ACC112 (cell line): ENCODE data around the gene GCDH.

Experiments
- H2AFZ ChIP-seq: fragments of 200-600 bp; sonication (generic); one replicate; pipeline ENCODE4 v1.6.0; 2017; ENCODE audit warnings: antibody characterized with exemption, low read length; ENCODE audit not compliant: unreplicated experiment
- H3K27ac ChIP-seq: fragments of 200-600 bp; sonication (generic); 2 replicates; pipeline ENCODE4 v1.5.1; 2014; ENCODE audit warnings: low read depth, mild to moderate bottlenecking, antibody characterized with exemption, low read length, moderate library complexity
- H3K27me3 ChIP-seq: fragments of 200-600 bp; sonication (generic); 2 replicates; pipeline ENCODE4 v1.6.1; 2014; ENCODE audit warnings: mild to moderate bottlenecking, antibody characterized with exemption, low read length, moderate library complexity, mixed read lengths; ENCODE audit not compliant: insufficient read depth
- H3K36me3 ChIP-seq: fragments of 200-600 bp; sonication (generic); 2 replicates; pipeline ENCODE4 v1.6.1; 2016; ENCODE audit warnings: mild to moderate bottlenecking, antibody characterized with exemption, low read length, moderate library complexity, mixed read lengths; ENCODE audit not compliant: insufficient read depth
- H3K4me1 ChIP-seq: fragments of 200-600 bp; sonication (generic); one replicate; pipeline ENCODE4 v1.6.1; 2016; ENCODE audit warnings: low read length, mixed read lengths; ENCODE audit not compliant: insufficient read depth, unreplicated experiment, control insufficient read depth
- H3K4me3 ChIP-seq: fragments of 200-600 bp; sonication (generic); 2 replicates; pipeline ENCODE4 v1.5.1; 2014; ENCODE audit warnings: mild to moderate bottlenecking, low read depth, low read length
- H3K79me2 ChIP-seq: fragments of 200-600 bp; sonication (generic); one replicate; pipeline ENCODE4 v1.6.0; 2016; ENCODE audit warnings: low read length; ENCODE audit not compliant: control insufficient read depth, unreplicated experiment, insufficient read depth

The GCDH gene

GRCh38 chr19:12933287-12934072 is 42.5 kb downstream of the GCDH start, which contains the start of gene FARSA:
Gene FARSA (minus strand): TSS chr19:12933711. CDS start chr19:12933696, 15 bp downstream.
- H3K27me3 ChIP-seq, result no peaks in the 10 kb centered on the region
- H3K4me1 ChIP-seq, result peaks cover 9% of the 10 kb centered on the region
- peak within 1 kb of the TSS; percentile 30; the same call in 1 of the 2 replicates for H3K27ac ChIP-seq
- H2AFZ ChIP-seq, result peak within 1 kb of the TSS; percentile 95
- peaks cover 31% of the 10 kb centered on the region for H3K79me2 ChIP-seq
- H3K36me3 ChIP-seq, result peaks cover 4% of the 10 kb centered on the region; the same call in 1 of the 2 replicates
- H3K4me3 ChIP-seq, result peak within 1 kb of the TSS; percentile 95

GRCh38 chr19:12935071-12935470 is 44.1 kb downstream of the GCDH start:
- Histone ChIP-seq H2AFZ (no peak overlapping the region), H3K27ac (no peak overlapping the region), H3K27me3 (no peaks in the 10 kb centered on the region), H3K36me3 (peaks cover 14% of the 10 kb centered on the region), H3K4me1 (peaks cover 13% of the 10 kb centered on the region), H3K4me3 (no peak overlapping the region), H3K79me2 (peaks cover 47% of the 10 kb centered on the region)

- Histone ChIP-seq H3K36me3 (peaks cover 23% of the 10 kb centered on the region), H3K79me2 (peaks cover 52% of the 10 kb centered on the region), H3K27ac (no peak overlapping the region), H3K27me3 (no peaks in the 10 kb centered on the region), H3K4me1 (peaks cover 23% of the 10 kb centered on the region), H2AFZ (no peak overlapping the region), H3K4me3 (no peak overlapping the region)
Measured at GRCh38 chr19:12936582-12936981, 45.6 kb downstream of the GCDH start.

GRCh38 chr19:12937093-12937926 is 46.4 kb downstream of the GCDH start:
- peak overlapping the region; percentile 100 for H3K4me3 ChIP-seq
- H3K36me3 ChIP-seq, result peaks cover 23% of the 10 kb centered on the region
- H3K27ac ChIP-seq, result peak overlapping the region; percentile 49; the same call in 1 of the 2 replicates
- H3K4me1 ChIP-seq, result peaks cover 25% of the 10 kb centered on the region
- H3K27me3 ChIP-seq, result no peaks in the 10 kb centered on the region
- peak overlapping the region; percentile 48 for H2AFZ ChIP-seq
- H3K79me2 ChIP-seq, result peaks cover 51% of the 10 kb centered on the region

GRCh38 chr19:12937927-12938778 is 47.2 kb downstream of the GCDH start, which contains the start of gene CALR:
Gene CALR (plus strand): TSS chr19:12938609. CDS start chr19:12938680, 71 bp downstream.
- H3K4me3 ChIP-seq, result peak within 1 kb of the TSS; percentile 100
- peaks cover 23% of the 10 kb centered on the region for H3K4me1 ChIP-seq
- peaks cover 44% of the 10 kb centered on the region for H3K79me2 ChIP-seq
- peak within 1 kb of the TSS; percentile 79 for H3K27ac ChIP-seq
- peak within 1 kb of the TSS; percentile 48 for H2AFZ ChIP-seq
- peaks cover 23% of the 10 kb centered on the region for H3K36me3 ChIP-seq
- H3K27me3 ChIP-seq, result no peaks in the 10 kb centered on the region

GRCh38 chr19:12938779-12939601 is 48.0 kb downstream of the GCDH start:
- Histone ChIP-seq H3K79me2 (peaks cover 42% of the 10 kb centered on the region), H3K4me1 (peaks cover 27% of the 10 kb centered on the region), H3K27ac (peak overlapping the region; percentile 79), H3K4me3 (peak overlapping the region; percentile 100), H3K27me3 (no peaks in the 10 kb centered on the region), H3K36me3 (peaks cover 28% of the 10 kb centered on the region), H2AFZ (no peak overlapping the region)

- H3K27ac ChIP-seq, result peak overlapping the region; percentile 79; the same call in 1 of the 2 replicates
- no peak overlapping the region for H2AFZ ChIP-seq
- H3K4me3 ChIP-seq, result peak overlapping the region; percentile 100
- H3K27me3 ChIP-seq, result no peaks in the 10 kb centered on the region
- peaks cover 41% of the 10 kb centered on the region for H3K79me2 ChIP-seq
- H3K36me3 ChIP-seq, result peaks cover 28% of the 10 kb centered on the region
- peaks cover 27% of the 10 kb centered on the region for H3K4me1 ChIP-seq
Measured at GRCh38 chr19:12939975-12940423, 49.0 kb downstream of the GCDH start.

GRCh38 chr19:12940897-12941296 is 49.9 kb downstream of the GCDH start:
- H3K27ac ChIP-seq, result peak overlapping the region; percentile 79; the same call in 1 of the 2 replicates
- H3K4me3 ChIP-seq, result peak overlapping the region; percentile 100
- peaks cover 27% of the 10 kb centered on the region for H3K4me1 ChIP-seq
- H3K27me3 ChIP-seq, result no peaks in the 10 kb centered on the region
- no peak overlapping the region for H2AFZ ChIP-seq
- peaks cover 41% of the 10 kb centered on the region for H3K79me2 ChIP-seq
- H3K36me3 ChIP-seq, result peaks cover 28% of the 10 kb centered on the region

- Histone ChIP-seq H3K27me3 (no peaks in the 10 kb centered on the region), H3K27ac (0 out of 2 replicates have a peak overlapping the region, but pooled peaks have one; percentile 26), H3K4me1 (peaks cover 32% of the 10 kb centered on the region), H2AFZ (no peak overlapping the region), H3K4me3 (no peak overlapping the region), H3K36me3 (peaks cover 28% of the 10 kb centered on the region), H3K79me2 (peaks cover 63% of the 10 kb centered on the region)
Measured at GRCh38 chr19:12943437-12944044, 52.6 kb downstream of the GCDH start.
